Hematopoietic multipotent progenitor cell treated with erythropoietin and hydrocortisone succinate and interleukin-3 and kit ligand, for 17 days (in vitro differentiated cells): ENCODE measurements around the gene EXTL1.
A peak's percentile ranks its signal among the peaks of the same experiment; 100 is the strongest.
"Not testable (repeated sequence)": the region's sequence is repeated elsewhere in the genome, so short reads cannot be mapped to it uniquely, and the experiment has no call there.

Experiments used
- DNase-seq: peaks from one replicate; pipeline ENCODE4 v3.0.0-alpha.2; 2015; ENCODE audit warnings: low spot score

EXTL1 gene

GRCh38 chr1:26021647-26022403 is at the start of gene EXTL1:
Gene EXTL1 (plus strand): TSS chr1:26021775. CDS start chr1:26022647, 872 bp downstream.
- DNase-seq = no peak

GRCh38 chr1:25971811-25972180 is 49.8 kb upstream of the EXTL1 start:
- no peak for DNase-seq

- DNase-seq = no peak
Measured at GRCh38 chr1:25973610-25974321, 47.8 kb upstream of the EXTL1 start.

- DNase-seq = no peak
Measured at GRCh38 chr1:25977801-25978200, 43.8 kb upstream of the EXTL1 start.

DNA sequence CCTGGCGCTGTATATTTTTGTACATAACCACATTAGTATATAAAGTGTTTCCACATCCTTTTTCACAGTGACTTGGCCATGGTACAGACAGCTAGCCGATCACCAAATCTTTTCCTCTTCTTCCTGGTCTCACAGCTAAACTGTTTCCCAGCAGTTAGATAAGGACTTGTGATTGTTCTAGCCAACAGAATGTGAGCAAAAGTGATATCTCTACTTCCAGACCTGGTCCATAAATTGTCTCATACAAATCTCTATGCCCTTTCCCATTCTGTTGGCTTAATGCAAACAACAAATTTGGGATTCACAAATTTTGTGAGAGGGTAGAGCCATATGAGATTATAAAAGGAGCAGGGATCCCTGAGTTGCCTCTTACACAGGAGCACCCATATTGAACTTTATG is 43.2 kb upstream of the EXTL1 start:
- no peak for DNase-seq

GRCh38 chr1:25979210-25979609 is 42.4 kb upstream of the EXTL1 start:
- DNase-seq = no peak

- DNase-seq = no peak
Measured at GRCh38 chr1:25985171-25985570, 36.4 kb upstream of the EXTL1 start.

- no peak for DNase-seq
Measured at GRCh38 chr1:25985670-25986069, 35.9 kb upstream of the EXTL1 start.

GRCh38 chr1:25986773-25987172 is 34.8 kb upstream of the EXTL1 start:
- not testable (repeated sequence) for DNase-seq

- no peak for DNase-seq
Measured at GRCh38 chr1:25987951-25988350, 33.6 kb upstream of the EXTL1 start.

DNA sequence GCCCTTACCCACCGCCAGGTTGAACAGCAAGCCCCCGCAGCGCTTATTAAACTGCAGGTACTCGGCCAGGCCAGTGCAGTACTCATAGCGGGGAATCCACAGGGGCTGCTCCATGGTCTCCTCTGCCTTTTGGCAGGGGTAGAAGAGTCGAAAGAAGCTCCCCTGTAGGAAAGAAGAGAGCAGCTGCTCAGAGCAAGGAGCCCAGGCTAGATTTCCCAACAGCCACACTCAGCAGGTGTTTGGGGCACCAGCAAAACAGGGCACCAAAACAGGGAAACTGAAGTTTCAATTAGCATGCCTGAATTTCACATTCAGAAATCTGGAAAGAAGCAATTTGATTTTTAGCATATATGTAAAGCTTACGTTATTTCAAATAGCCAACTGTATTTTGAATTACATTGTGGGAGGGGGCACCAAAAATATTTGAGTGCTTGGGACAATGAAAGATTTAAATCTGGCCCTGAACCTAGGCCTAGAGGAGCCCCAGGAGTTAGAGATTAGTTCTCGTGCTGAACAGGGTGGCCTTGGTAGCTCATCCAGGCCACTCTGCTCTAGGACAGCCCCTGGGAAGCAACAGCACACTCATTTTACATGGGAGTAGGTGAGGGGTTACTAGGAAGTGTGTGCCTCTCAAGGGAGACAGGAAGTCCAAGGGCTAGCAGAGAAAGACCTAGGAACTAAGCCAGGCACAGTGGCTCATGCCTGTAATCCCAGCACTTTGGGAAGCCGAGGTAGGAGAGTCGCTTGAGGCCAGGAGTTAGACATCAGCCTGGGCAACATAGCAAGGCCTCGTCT is 31.9 kb upstream of the EXTL1 start:
- DNase-seq = no peak

DNA sequence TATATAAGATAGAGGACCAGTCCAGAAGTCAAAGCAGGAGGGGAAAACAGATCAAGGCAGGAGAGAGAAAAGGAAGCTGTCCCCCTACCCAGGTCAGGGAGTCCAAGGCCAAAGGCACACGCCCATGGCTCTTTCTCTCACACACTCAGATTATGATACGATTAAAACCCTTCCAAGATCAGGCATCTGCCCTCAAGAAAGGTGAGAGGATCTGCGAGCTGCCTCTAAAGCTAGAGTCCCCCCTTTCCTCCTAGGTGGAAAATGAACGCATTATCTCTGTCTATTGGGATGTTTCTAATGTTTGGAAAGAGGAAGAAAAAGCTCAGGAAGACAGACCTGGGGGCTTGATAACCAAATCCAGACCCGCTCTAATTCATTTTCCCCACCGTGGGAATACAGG is 31.3 kb upstream of the EXTL1 start:
- DNase-seq = no peak

DNA sequence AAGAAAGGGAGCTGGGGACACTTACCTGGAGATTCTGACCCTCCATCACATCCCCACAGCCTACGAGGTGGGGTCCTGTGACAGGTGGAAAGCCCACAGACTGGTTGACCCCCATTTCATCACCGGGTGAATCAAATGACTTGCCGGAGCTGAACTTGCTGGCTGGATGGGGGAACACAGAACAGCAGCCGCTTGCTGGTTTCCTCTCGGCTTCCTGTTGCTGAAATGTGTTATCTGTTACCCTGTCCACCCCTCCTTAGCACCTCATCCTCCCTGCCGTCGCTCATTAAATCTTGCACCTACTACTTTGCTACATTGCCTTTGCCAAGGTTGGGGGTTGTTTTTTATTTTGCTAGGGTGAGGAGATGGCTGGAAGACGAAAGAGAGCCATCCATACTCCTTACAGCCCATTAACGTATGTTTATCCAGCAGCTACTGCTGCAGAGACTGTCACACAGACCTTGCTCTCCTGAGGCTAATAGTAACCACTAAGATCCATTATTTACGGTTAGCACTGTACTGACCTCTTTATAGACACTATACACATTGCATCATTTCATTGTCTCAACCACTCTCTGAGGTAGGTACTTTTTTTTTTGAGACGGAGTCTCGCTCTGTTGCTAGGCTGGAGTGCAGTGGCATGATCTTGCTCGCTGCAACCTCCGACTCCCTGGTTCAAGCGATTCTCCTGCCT is 30.7 kb upstream of the EXTL1 start:
- no peak for DNase-seq

- no peak for DNase-seq
Measured at GRCh38 chr1:25991937-25992688, 29.5 kb upstream of the EXTL1 start.

DNA sequence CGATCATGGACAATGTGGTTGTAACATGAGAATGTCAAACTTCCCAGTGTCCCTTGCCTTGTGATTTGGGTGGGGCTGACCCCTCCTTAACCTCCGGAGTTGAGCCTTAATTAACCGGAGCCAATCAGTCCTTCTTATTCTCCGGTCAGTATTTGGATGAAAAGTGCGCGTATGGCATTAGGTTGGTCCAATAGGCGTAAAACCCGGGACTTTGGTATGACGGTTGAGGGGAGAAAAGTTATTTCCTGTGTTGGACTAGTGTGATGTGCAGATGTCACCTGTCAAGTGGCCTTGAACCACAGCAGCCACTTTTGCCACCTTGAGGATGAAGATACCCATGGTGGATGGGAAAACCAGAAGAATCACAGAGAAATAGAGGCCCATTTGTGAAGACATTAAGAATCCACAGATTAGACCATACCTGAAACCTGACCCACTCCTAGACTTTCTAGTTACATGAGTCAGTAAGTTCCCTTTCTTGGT is 28.8 kb upstream of the EXTL1 start:
- DNase-seq = no peak

DNA sequence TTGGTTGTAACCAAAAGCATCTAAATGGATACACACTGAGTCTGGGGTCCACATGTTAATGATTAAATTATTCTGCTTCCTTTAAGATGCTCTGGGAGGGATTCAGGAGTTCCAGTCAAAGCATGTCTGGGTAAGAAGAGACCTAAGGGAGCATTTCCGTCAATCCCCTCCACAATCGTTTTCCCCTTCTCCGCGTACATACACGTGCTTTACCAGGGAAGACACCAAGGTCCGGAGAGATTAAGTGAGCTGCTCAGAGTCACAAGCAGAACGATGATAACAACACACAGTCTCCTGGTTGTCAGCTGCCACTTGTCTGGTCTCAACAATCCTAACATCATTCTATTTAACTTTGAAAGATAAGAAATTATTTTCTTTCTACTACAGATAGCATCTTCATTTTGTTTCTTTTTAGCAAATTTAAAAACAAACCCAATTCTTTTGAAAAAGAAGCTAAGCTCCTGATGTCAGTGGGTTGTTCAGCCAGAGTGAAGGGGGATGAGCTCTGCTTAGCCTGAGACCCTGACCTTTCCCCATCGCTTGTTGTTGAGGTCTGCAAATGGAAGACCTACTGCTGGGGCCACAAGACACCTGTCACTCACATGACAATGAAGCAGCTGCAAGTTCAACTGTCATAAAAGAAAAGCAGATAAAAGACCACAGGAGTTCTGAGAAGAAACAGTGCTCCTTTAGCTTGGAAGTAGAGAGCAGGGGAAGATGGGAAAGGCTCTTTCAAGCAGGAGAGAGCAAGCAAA is 28.2 kb upstream of the EXTL1 start:
- DNase-seq = no peak

- no peak for DNase-seq
Measured at GRCh38 chr1:25994402-25995150, 27.0 kb upstream of the EXTL1 start.

DNA sequence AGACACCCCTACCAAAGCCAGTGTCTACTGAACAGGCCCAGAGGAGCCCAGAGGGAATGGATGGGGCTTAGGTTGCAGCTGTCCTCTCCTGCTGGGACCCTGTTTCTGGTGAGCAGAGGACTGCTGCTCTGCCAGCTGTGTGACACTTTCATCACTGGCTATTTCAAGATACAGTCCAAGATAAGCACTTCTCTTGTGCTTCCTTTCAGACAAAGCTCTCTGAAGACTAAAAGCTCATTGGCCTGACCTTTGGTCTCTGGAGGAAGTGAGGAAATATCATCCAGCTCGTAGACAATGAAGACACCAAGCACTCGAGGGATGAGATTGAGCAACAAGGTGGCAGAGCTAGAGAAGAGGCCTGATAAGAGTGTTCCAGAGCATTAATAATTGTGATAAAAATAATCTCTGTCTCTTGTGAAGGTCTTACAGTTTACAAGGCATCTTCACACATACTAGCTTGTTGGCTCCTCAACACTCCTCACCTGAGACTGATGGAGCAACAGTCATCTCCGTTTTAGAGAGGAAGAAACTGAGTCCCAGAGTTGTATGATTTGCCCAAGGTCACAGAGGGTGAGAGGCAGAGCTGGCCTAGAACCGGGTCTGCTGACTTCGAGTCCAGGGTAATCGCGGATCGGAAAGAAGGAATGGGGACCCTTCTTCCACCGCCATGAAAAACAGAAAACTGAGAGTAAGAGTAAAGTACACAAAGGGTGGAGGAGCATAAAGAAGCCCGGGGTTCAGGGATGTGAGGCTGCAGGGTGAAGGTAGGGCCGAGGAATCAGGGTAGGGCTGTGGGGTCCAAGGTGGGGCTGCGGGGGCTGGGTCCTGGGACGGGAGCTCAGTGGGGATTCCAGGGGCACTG is 24.4 kb upstream of the EXTL1 start:
- peak; percentile 15 for DNase-seq
